Peyer's patch (tissue), 4 donors: ENCODE results near the gene LRRC15. TPM values are rescaled to one million over a fixed set of nuclear protein-coding genes. Genes with fewer than 3 reads are reported as not detected.

Experiments
- DNase-seq, 3 donors: peaks; one replicate each; pipeline ENCODE4 v3.0.0-alpha.2; 2017 to 2019
- H3K27ac ChIP-seq, 4 donors: fragments of 200-600 bp; sonication (generic); one replicate each; pipeline ENCODE4 v1.5.1; 2016 to 2019
- H3K27me3 ChIP-seq, 2 donors: fragments of 200-600 bp; sonication (generic); one replicate each; pipeline ENCODE4 v1.5.1; 2019
- H3K36me3 ChIP-seq, 3 donors: fragments of 200-600 bp; sonication (generic); one replicate each; pipeline ENCODE4 v1.5.1; 2016 to 2019
- H3K4me1 ChIP-seq, 4 donors: fragments of 200-600 bp; sonication (generic); one replicate each; pipeline ENCODE4 v1.5.1; 2016 to 2019
- H3K4me3 ChIP-seq, 4 donors: fragments of 200-600 bp; sonication (generic); 1 replicate in 3 of 4; 2 replicates in 1 of 4; pipeline ENCODE4 v1.5.1; 2016 to 2019; ENCODE audit warnings: mild to moderate bottlenecking in 1 of 4
- H3K9me3 ChIP-seq, 4 donors: fragments of 200-600 bp; sonication (generic); one replicate each; pipeline ENCODE4 v1.5.1; 2016 to 2019; ENCODE audit warnings: mild to moderate bottlenecking in 1 of 4
- POLR2A ChIP-seq, 2 donors: fragments of 450-650 bp; IDR thresholded peaks; one replicate each; pipeline ENCODE4 v1.5.1; 2017; ENCODE audit warnings: antibody characterized with exemption in 2 of 2, mild to moderate bottlenecking in 2 of 2, moderate library complexity in 2 of 2
- total RNA-seq, 4 donors: library from RNA; depleted of rRNA; stranded (reverse); fragments of >200 nt; gene quantifications; one replicate each; pipeline ENCODE4 v1.1.0, GENCODE V29; 2016
- TF ChIP-seq, protein P1 (sequence below), 6 experiments: fragments of 450-650 bp in 4 of 6; fragments of 200-600 bp in 2 of 6; sonication (generic) in 1 of 6; IDR thresholded peaks; one replicate each; pipeline ENCODE4 v1.5.1; 2017 to 2019; ENCODE audit warnings: antibody characterized with exemption in 6 of 6, mild to moderate bottlenecking in 3 of 6, moderate library complexity in 1 of 6

The LRRC15 gene
- total RNA-seq, 4 donors from 2014 or later = 0.28 TPM; not detected in 3

- Histone ChIP-seq H3K27ac (peak overlapping the region; percentile 12 to 71 (median 62)), H3K9me3 (no peaks in the 10 kb centered on the region), H3K4me3 (peak overlapping the region; percentile 6 to 35 (median 27)), H3K27me3 (no peaks in the 10 kb centered on the region), H3K36me3 (no peaks in the 10 kb centered on the region), H3K4me1 (peaks cover 0 to 37% (median 9%) of the 10 kb centered on the region in 4 donors)
- TF ChIP-seq, protein P1, sequence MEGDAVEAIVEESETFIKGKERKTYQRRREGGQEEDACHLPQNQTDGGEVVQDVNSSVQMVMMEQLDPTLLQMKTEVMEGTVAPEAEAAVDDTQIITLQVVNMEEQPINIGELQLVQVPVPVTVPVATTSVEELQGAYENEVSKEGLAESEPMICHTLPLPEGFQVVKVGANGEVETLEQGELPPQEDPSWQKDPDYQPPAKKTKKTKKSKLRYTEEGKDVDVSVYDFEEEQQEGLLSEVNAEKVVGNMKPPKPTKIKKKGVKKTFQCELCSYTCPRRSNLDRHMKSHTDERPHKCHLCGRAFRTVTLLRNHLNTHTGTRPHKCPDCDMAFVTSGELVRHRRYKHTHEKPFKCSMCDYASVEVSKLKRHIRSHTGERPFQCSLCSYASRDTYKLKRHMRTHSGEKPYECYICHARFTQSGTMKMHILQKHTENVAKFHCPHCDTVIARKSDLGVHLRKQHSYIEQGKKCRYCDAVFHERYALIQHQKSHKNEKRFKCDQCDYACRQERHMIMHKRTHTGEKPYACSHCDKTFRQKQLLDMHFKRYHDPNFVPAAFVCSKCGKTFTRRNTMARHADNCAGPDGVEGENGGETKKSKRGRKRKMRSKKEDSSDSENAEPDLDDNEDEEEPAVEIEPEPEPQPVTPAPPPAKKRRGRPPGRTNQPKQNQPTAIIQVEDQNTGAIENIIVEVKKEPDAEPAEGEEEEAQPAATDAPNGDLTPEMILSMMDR (IDR thresholded peaks at IDR 0.05) = no peak
- TF ChIP-seq POLR2A (IDR thresholded peaks at IDR 0.05) = no peak
- DNase-seq = peak in 1 of 3 donors; percentile 38
Measured at GRCh38 chr3:194396859-194397756, 27.6 kb upstream of the LRRC15 start.

- TF ChIP-seq, protein P1 (IDR thresholded peaks at IDR 0.05) = no peak
- TF ChIP-seq POLR2A (IDR thresholded peaks at IDR 0.05) = no peak
- H3K4me1 ChIP-seq = peaks cover 0 to 37% (median 9%) of the 10 kb centered on the region in 4 donors
- no peaks in the 10 kb centered on the region for H3K27me3 ChIP-seq
- peak in 1 of 3 donors; percentile 45 for DNase-seq
- no peaks in the 10 kb centered on the region for H3K36me3 ChIP-seq
- H3K4me3 ChIP-seq = peak overlapping the region in 3 of 4 donors; percentile 20 to 35 (median 34)
- H3K9me3 ChIP-seq = no peaks in the 10 kb centered on the region
- H3K27ac ChIP-seq = peak overlapping the region; percentile 12 to 71 (median 62)
Measured at GRCh38 chr3:194396539-194396858, 27.0 kb upstream of the LRRC15 start.

- Histone ChIP-seq H3K27me3 (no peaks in the 10 kb centered on the region), H3K27ac (peak overlapping the region; percentile 12 to 71 (median 62)), H3K4me1 (peaks cover 0 to 37% (median 9%) of the 10 kb centered on the region in 4 donors), H3K9me3 (peaks cover 0 to under 1% (median 0%) of the 10 kb centered on the region in 4 donors), H3K4me3 (peak overlapping the region in 2 of 4 donors; percentile 34 to 35), H3K36me3 (no peaks in the 10 kb centered on the region)
- peak in 2 of 3 donors; percentile 33 to 58 for DNase-seq
- TF ChIP-seq, protein P1 (IDR thresholded peaks at IDR 0.05) = no peak
- no peak for TF ChIP-seq POLR2A (IDR thresholded peaks at IDR 0.05)
Measured at GRCh38 chr3:194395778-194396538, 26.4 kb upstream of the LRRC15 start.

GRCh38 chr3:194395212-194395611 lies 25.7 kb upstream of the LRRC15 start:
- peak in 1 of 3 donors; percentile 48 for DNase-seq
- TF ChIP-seq POLR2A (IDR thresholded peaks at IDR 0.05) = no peak
- TF ChIP-seq, protein P1 (IDR thresholded peaks at IDR 0.05) = no peak
- H3K27ac ChIP-seq = peak overlapping the region in 1 of 4 donors; percentile 71
- H3K27me3 ChIP-seq = no peaks in the 10 kb centered on the region
- H3K36me3 ChIP-seq = no peaks in the 10 kb centered on the region
- no peak overlapping the region for H3K4me3 ChIP-seq
- H3K4me1 ChIP-seq = peaks cover 0 to 37% (median 9%) of the 10 kb centered on the region in 4 donors
- H3K9me3 ChIP-seq = peaks cover 0 to 2% (median 0%) of the 10 kb centered on the region in 4 donors

- H3K4me1 ChIP-seq = peaks cover 0 to 28% (median 6%) of the 10 kb centered on the region in 4 donors
- H3K36me3 ChIP-seq = no peaks in the 10 kb centered on the region
- no peak overlapping the region for H3K4me3 ChIP-seq
- no peak overlapping the region for H3K27ac ChIP-seq
- H3K9me3 ChIP-seq = peaks cover 0 to 2% (median 0%) of the 10 kb centered on the region in 4 donors
- H3K27me3 ChIP-seq = no peaks in the 10 kb centered on the region
- DNase-seq = peak in 1 of 3 donors; percentile 18
- TF ChIP-seq, protein P1 (IDR thresholded peaks at IDR 0.05) = no peak
- no peak for TF ChIP-seq POLR2A (IDR thresholded peaks at IDR 0.05)
Measured at GRCh38 chr3:194392576-194392975, 23.0 kb upstream of the LRRC15 start.
